GM23338 (cell line): ENCODE results near the gene SFXN5. TPM values are rescaled to one million over a fixed set of nuclear protein-coding genes. Genes with fewer than 3 reads are reported as not detected.

Source experiments
- ATAC-seq: fragments of 200-7000 bp; cut with Tn5 transposase; 3 replicates; pipeline ENCODE4 v1.9.1; 2020
- DNase-seq: peaks from one replicate; pipeline ENCODE4 v3.0.0-alpha.2; 2015; ENCODE audit warnings: low spot score
- H2AFZ ChIP-seq: fragments of 200-600 bp; sonication (generic); 2 replicates; pipeline ENCODE4 v1.8.0; 2016; ENCODE audit warnings: antibody characterized with exemption, mild to moderate bottlenecking, moderate library complexity
- H3F3A ChIP-seq: fragments of 200-600 bp; sonication (generic); replicated peaks from 2 replicates; pipeline ENCODE4 v1.8.0; 2017; ENCODE audit warnings: antibody characterized with exemption, mixed run types, low read depth
- H3K27ac ChIP-seq: fragments of 200-600 bp; sonication (generic); 2 replicates; pipeline ENCODE4 v1.6.1; 2016; ENCODE audit warnings: low read depth
- H3K27me3 ChIP-seq: fragments of 200-600 bp; sonication (generic); 2 replicates; pipeline ENCODE4 v1.8.0; 2016; ENCODE audit warnings: mild to moderate bottlenecking, mixed run types, moderate library complexity; ENCODE audit not compliant: insufficient read depth
- H3K36me3 ChIP-seq: fragments of 200-600 bp; sonication (generic); 2 replicates; pipeline ENCODE4 v1.8.0; 2016; ENCODE audit warnings: mild to moderate bottlenecking; ENCODE audit not compliant: insufficient read depth
- H3K4me1 ChIP-seq: fragments of 200-600 bp; sonication (generic); 2 replicates; pipeline ENCODE4 v1.8.0; 2016; ENCODE audit warnings: mild to moderate bottlenecking, moderate library complexity; ENCODE audit not compliant: insufficient read depth
- H3K4me2 ChIP-seq: fragments of 200-600 bp; sonication (generic); 2 replicates; pipeline ENCODE4 v1.7.1; 2017; ENCODE audit warnings: mixed run types
- H3K4me3 ChIP-seq: fragments of 200-600 bp; sonication (generic); 2 replicates; pipeline ENCODE4 v1.6.1; 2016; ENCODE audit warnings: mixed run types
- H3K79me2 ChIP-seq: fragments of 200-600 bp; sonication (generic); replicated peaks from 2 replicates; pipeline ENCODE4 v1.8.0; 2017; ENCODE audit warnings: mild to moderate bottlenecking; ENCODE audit not compliant: insufficient read depth
- H3K9me2 ChIP-seq: fragments of 200-600 bp; sonication (generic); 2 replicates; pipeline ENCODE4 v1.8.0; 2017; ENCODE audit not compliant: insufficient read depth
- H4K20me1 ChIP-seq: fragments of 200-600 bp; sonication (generic); replicated peaks from 2 replicates; pipeline ENCODE4 v1.8.0; 2017; ENCODE audit warnings: mild to moderate bottlenecking; ENCODE audit not compliant: insufficient read depth
- H3K27ac Mint-ChIP-seq: 2 replicates; pipeline ENCODE4 v1.8.0; 2020; ENCODE audit warnings: inconsistent platforms, mild to moderate bottlenecking, moderate library complexity, mixed read lengths
- H3K27me3 Mint-ChIP-seq: 3 replicates; pipeline ENCODE4 v1.8.0; 2022; ENCODE audit warnings: low read depth, mild to moderate bottlenecking, moderate library complexity, mixed read lengths, inconsistent platforms; ENCODE audit not compliant: insufficient read depth, poor library complexity
- H3K36me3 Mint-ChIP-seq: 3 replicates; pipeline ENCODE4 v1.8.0; 2021; ENCODE audit warnings: low read depth, mild to moderate bottlenecking, inconsistent platforms, moderate library complexity, mixed read lengths
- H3K4me1 Mint-ChIP-seq: 3 replicates; pipeline ENCODE4 v1.8.0; 2020; ENCODE audit warnings: mild to moderate bottlenecking, inconsistent platforms, mixed read lengths
- H3K4me3 Mint-ChIP-seq: 3 replicates; pipeline ENCODE4 v1.8.0; 2021; ENCODE audit warnings: moderate library complexity, mild to moderate bottlenecking, inconsistent platforms, mixed read lengths
- H3K9me3 Mint-ChIP-seq: 3 replicates; pipeline ENCODE4 v1.8.0; 2020; ENCODE audit warnings: moderate library complexity, mild to moderate bottlenecking, inconsistent platforms, mixed read lengths
- JUNB ChIP-seq: IDR thresholded peaks from one replicate; pipeline ENCODE4 v1.6.1; 2016; ENCODE audit warnings: antibody characterized with exemption; ENCODE audit not compliant: unreplicated experiment
- POLR2AphosphoS5 ChIP-seq: IDR thresholded peaks from 2 replicates; pipeline ENCODE4 v1.6.1; 2016; ENCODE audit warnings: antibody characterized with exemption, low read depth
- polyA plus RNA-seq: library from polyadenylated mRNA; unstranded; fragments of >200 nt; fragmentation: Nextera tagmentation; extraction: Ambion mirVana; gene quantifications from 2 replicates; pipeline ENCODE4 v1.2.1, GENCODE V29; 2016
- total RNA-seq: library from RNA; depleted of rRNA; stranded (reverse); fragments of >200 nt; shearing (Covaris generic); gene quantifications from 2 replicates; pipeline ENCODE4 v1.2.3, GENCODE V29; 2014
- TF ChIP-seq, protein P1 (sequence below): fragments of 250-450 bp; sonication (Bioruptor Pico); IDR thresholded peaks from 2 replicates; pipeline ENCODE4 v1.5.0; 2020; ENCODE audit warnings: mild to moderate bottlenecking, moderate library complexity

SFXN5 gene
- total and polyA plus RNA-seq, 2 experiments from 2014 or later: 23.6 to 25.8 TPM

DNA sequence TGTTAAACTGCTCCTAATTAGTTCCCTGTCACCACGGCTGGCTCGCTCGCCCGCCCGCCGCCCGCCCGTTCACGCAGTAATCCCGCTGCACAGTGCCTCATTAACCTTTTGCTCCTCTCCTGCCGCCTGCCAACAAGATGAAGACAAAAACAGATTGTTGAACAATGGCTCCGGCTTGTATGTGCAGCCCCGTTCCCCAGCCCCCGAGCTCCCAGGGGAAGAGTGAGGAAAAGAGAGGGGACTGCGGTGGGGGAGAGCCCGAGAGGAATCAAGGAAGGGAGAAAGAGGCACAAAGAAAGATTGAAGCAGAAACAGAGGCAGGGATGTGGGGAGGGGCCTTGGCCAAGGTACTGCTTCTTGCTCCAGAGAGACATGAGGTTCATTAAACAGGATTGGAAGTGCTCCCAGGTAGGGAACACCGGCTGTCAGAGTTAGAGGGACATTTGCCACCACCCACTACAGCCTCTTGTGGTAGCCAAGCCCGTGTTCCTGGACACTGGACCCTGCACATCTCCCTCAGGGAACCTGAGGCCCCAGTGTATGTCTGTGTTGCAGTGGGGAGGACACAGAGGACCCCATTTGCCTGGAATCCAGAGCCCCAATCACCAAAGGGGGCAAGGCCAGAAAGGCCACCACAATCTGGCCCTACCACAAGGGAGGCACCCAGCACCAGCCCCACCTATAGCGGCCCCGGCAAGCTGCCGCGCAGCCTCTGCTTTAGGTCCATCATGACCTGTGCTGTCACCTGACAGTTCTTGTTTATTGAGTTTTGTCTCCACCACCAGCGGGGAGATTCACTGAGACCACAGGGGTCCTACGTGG is 116.1 kb downstream of the SFXN5 start:
- Mint-ChIP-seq H3K27me3 (peaks cover 45% of the 10 kb centered on the region), H3K36me3 (peaks cover 14% of the 10 kb centered on the region), H3K4me3 (no peak overlapping the region), H3K9me3 (no peaks in the 10 kb centered on the region), H3K4me1 (peaks cover 44% of the 10 kb centered on the region), H3K27ac (no peak overlapping the region)
- Histone ChIP-seq H3K9me2 (0 out of 2 replicates have a peak, but pooled peaks cover 3% of the 10 kb centered on the region), H3K79me2 (no peaks in the 10 kb centered on the region), H4K20me1 (no peaks in the 10 kb centered on the region), H3K4me2 (no peak overlapping the region), H3K4me1 (peaks cover 20% of the 10 kb centered on the region), H3K36me3 (no peaks in the 10 kb centered on the region; the same call in 1 of the 2 replicates), H3K4me3 (no peak overlapping the region), H3F3A (peaks cover 13% of the 10 kb centered on the region), H3K27ac (no peak overlapping the region), H3K27me3 (no peaks in the 10 kb centered on the region), H2AFZ (no peak overlapping the region)
- ATAC-seq (no peak), DNase-seq (no peak)
- no peak for TF ChIP-seq JUNB
- TF ChIP-seq, protein P1, sequence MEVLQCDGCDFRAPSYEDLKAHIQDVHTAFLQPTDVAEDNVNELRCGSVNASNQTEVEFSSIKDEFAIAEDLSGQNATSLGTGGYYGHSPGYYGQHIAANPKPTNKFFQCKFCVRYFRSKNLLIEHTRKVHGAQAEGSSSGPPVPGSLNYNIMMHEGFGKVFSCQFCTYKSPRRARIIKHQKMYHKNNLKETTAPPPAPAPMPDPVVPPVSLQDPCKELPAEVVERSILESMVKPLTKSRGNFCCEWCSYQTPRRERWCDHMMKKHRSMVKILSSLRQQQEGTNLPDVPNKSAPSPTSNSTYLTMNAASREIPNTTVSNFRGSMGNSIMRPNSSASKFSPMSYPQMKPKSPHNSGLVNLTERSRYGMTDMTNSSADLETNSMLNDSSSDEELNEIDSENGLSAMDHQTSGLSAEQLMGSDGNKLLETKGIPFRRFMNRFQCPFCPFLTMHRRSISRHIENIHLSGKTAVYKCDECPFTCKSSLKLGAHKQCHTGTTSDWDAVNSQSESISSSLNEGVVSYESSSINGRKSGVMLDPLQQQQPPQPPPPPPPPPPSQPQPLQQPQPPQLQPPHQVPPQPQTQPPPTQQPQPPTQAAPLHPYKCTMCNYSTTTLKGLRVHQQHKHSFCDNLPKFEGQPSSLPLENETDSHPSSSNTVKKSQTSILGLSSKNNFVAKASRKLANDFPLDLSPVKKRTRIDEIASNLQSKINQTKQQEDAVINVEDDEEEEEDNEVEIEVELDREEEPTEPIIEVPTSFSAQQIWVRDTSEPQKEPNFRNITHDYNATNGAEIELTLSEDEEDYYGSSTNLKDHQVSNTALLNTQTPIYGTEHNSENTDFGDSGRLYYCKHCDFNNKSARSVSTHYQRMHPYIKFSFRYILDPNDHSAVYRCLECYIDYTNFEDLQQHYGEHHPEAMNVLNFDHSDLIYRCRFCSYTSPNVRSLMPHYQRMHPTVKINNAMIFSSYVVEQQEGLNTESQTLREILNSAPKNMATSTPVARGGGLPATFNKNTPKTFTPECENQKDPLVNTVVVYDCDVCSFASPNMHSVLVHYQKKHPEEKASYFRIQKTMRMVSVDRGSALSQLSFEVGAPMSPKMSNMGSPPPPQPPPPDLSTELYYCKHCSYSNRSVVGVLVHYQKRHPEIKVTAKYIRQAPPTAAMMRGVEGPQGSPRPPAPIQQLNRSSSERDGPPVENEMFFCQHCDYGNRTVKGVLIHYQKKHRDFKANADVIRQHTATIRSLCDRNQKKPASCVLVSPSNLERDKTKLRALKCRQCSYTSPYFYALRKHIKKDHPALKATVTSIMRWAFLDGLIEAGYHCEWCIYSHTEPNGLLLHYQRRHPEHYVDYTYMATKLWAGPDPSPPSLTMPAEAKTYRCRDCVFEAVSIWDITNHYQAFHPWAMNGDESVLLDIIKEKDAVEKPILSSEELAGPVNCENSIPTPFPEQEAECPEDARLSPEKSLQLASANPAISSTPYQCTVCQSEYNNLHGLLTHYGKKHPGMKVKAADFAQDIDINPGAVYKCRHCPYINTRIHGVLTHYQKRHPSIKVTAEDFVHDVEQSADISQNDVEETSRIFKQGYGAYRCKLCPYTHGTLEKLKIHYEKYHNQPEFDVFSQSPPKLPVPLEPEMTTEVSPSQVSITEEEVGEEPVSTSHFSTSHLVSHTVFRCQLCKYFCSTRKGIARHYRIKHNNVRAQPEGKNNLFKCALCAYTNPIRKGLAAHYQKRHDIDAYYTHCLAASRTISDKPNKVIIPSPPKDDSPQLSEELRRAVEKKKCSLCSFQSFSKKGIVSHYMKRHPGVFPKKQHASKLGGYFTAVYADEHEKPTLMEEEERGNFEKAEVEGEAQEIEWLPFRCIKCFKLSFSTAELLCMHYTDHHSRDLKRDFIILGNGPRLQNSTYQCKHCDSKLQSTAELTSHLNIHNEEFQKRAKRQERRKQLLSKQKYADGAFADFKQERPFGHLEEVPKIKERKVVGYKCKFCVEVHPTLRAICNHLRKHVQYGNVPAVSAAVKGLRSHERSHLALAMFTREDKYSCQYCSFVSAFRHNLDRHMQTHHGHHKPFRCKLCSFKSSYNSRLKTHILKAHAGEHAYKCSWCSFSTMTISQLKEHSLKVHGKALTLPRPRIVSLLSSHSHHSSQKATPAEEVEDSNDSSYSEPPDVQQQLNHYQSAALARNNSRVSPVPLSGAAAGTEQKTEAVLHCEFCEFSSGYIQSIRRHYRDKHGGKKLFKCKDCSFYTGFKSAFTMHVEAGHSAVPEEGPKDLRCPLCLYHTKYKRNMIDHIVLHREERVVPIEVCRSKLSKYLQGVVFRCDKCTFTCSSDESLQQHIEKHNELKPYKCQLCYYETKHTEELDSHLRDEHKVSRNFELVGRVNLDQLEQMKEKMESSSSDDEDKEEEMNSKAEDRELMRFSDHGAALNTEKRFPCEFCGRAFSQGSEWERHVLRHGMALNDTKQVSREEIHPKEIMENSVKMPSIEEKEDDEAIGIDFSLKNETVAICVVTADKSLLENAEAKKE (CRISPR knock-in tag): no peak
- TF ChIP-seq POLR2AphosphoS5: no peak
